ENCODE data around the gene CCT5.

DNA sequence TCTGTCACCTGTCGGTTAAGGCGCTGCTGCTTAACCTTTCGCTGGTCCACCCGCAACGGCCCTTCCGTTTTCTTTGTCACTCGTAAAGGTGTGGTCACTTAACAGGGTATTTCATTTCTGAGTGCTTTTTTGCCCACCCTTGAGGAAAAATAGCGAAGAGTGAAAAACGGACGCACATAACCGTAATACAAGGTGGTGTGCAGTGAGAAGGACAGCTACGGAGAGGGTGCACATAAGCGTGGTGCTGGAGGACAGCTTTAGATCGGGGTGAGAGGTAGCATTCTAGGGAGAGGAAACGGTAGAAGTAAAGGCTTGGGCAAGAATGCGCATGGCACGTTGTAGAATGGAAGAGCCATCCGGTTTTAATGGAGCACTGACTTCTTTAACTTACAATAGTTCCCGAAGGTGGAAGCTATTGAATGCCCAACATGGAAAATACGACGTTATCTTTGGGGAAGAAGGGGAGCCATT, 761 bp downstream of the CCT5 start:
- TF ChIP-seq, protein P1, sequence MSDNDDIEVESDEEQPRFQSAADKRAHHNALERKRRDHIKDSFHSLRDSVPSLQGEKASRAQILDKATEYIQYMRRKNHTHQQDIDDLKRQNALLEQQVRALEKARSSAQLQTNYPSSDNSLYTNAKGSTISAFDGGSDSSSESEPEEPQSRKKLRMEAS (CRISPR knock-in tag; IDR thresholded peaks at IDR 0.05) = no peak
- TF ChIP-seq, protein P2, sequence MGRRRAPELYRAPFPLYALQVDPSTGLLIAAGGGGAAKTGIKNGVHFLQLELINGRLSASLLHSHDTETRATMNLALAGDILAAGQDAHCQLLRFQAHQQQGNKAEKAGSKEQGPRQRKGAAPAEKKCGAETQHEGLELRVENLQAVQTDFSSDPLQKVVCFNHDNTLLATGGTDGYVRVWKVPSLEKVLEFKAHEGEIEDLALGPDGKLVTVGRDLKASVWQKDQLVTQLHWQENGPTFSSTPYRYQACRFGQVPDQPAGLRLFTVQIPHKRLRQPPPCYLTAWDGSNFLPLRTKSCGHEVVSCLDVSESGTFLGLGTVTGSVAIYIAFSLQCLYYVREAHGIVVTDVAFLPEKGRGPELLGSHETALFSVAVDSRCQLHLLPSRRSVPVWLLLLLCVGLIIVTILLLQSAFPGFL (CRISPR knock-in tag; IDR thresholded peaks at IDR 0.05; ENCODE audit: borderline replicate concordance) = no peak
- TF ChIP-seq, protein P3, sequence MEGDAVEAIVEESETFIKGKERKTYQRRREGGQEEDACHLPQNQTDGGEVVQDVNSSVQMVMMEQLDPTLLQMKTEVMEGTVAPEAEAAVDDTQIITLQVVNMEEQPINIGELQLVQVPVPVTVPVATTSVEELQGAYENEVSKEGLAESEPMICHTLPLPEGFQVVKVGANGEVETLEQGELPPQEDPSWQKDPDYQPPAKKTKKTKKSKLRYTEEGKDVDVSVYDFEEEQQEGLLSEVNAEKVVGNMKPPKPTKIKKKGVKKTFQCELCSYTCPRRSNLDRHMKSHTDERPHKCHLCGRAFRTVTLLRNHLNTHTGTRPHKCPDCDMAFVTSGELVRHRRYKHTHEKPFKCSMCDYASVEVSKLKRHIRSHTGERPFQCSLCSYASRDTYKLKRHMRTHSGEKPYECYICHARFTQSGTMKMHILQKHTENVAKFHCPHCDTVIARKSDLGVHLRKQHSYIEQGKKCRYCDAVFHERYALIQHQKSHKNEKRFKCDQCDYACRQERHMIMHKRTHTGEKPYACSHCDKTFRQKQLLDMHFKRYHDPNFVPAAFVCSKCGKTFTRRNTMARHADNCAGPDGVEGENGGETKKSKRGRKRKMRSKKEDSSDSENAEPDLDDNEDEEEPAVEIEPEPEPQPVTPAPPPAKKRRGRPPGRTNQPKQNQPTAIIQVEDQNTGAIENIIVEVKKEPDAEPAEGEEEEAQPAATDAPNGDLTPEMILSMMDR (IDR thresholded peaks at IDR 0.05) = no peak

Measured in WTC11 (cell line).